Right lobe of liver (tissue), 4 donors: Measurements from ENCODE around the gene PCCA.

Source experiments
- POLR2A ChIP-seq: fragments of 450-650 bp; IDR thresholded peaks from one replicate; pipeline ENCODE4 v1.6.1; 2017; ENCODE audit warnings: antibody characterized with exemption, mild to moderate bottlenecking
- TF ChIP-seq, protein P1 (sequence below), 4 donors: fragments of 200-600 bp in 3 of 4; fragments of 450-650 bp in 1 of 4; IDR thresholded peaks; one replicate each; pipeline versions ENCODE4 v1.5.1 to v1.8.0; 2016 to 2022; ENCODE audit warnings: antibody characterized with exemption in 4 of 4, mild to moderate bottlenecking in 2 of 4
- donor health status: DM: no; HTN: no; CAD: no.
- donor health status: DM: no; HTN: no; CAD: no.
- donor health status: DM: no; HTN: yes; CAD: no.

- no peak for TF ChIP-seq POLR2A
- TF ChIP-seq, protein P1, sequence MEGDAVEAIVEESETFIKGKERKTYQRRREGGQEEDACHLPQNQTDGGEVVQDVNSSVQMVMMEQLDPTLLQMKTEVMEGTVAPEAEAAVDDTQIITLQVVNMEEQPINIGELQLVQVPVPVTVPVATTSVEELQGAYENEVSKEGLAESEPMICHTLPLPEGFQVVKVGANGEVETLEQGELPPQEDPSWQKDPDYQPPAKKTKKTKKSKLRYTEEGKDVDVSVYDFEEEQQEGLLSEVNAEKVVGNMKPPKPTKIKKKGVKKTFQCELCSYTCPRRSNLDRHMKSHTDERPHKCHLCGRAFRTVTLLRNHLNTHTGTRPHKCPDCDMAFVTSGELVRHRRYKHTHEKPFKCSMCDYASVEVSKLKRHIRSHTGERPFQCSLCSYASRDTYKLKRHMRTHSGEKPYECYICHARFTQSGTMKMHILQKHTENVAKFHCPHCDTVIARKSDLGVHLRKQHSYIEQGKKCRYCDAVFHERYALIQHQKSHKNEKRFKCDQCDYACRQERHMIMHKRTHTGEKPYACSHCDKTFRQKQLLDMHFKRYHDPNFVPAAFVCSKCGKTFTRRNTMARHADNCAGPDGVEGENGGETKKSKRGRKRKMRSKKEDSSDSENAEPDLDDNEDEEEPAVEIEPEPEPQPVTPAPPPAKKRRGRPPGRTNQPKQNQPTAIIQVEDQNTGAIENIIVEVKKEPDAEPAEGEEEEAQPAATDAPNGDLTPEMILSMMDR (IDR thresholded peaks at IDR 0.05): no peak
Observed at GRCh38 chr13:100436099-100436498, 347.2 kb downstream of the PCCA start.
